ENCODE measurements around the gene CPT1B. TPM values are rescaled to one million over a fixed set of nuclear protein-coding genes. Genes with fewer than 3 reads are reported as not detected.

CPT1B gene
- total and polyA plus RNA-seq, 2 of the 8 experiments (the other 6 are each of a cell fraction or from before 2014, with no cell fraction given) = 34.2 to 36.2 TPM

- no peak for TF ChIP-seq RFX5 (IDR thresholded peaks at IDR 0.05; ENCODE audit: borderline replicate concordance, low read depth, low read length)
- no peak for TF ChIP-seq ATF2 (IDR thresholded peaks at IDR 0.05; ENCODE audit: low read length)
- no peak for TF ChIP-seq RNF2 (IDR thresholded peaks at IDR 0.05; ENCODE audit: borderline replicate concordance, low read depth, low read length, missing control alignments, poor library complexity, severe bottlenecking)
These were observed 27.4 kb upstream of the CPT1B start (continued) for GRCh38 chr22:50605613-50606074.
